HFFc6 (cell line): ENCODE data around the gene SETBP1. TPM values are rescaled to one million over a fixed set of nuclear protein-coding genes. Genes with fewer than 3 reads are reported as not detected.

ENCODE experiments used
- DNase-seq: peaks from one replicate; pipeline ENCODE4 v3.0.0-alpha.2; 2018
- H3K27ac Mint-ChIP-seq: 2 replicates; pipeline ENCODE4 v1.8.0; 2020; ENCODE audit warnings: mild to moderate bottlenecking, mixed read lengths
- H3K27me3 Mint-ChIP-seq: 2 replicates; pipeline ENCODE4 v1.8.0; 2021; ENCODE audit warnings: mild to moderate bottlenecking, moderate library complexity, mixed read lengths; ENCODE audit not compliant: insufficient read depth
- H3K36me3 Mint-ChIP-seq: 2 replicates; pipeline ENCODE4 v1.8.0; 2021; ENCODE audit warnings: low read depth, mixed read lengths
- H3K4me1 Mint-ChIP-seq: 2 replicates; pipeline ENCODE4 v1.8.0; 2020; ENCODE audit warnings: low read depth, mixed read lengths
- H3K4me3 Mint-ChIP-seq: 2 replicates; pipeline ENCODE4 v1.8.0; 2020; ENCODE audit warnings: mild to moderate bottlenecking, moderate library complexity, mixed read lengths
- H3K9me3 Mint-ChIP-seq: 2 replicates; pipeline ENCODE4 v1.8.0; 2020; ENCODE audit warnings: mild to moderate bottlenecking, mixed read lengths
- total RNA-seq, 6 experiments: library from RNA; stranded (reverse); fragmentation: NEBNext Ultra II Directional; extraction: Animal tissue kit (Norgen Biotek cat#: 25700); gene quantifications; 2 replicates in 1 of 6; 3 replicates in 5 of 6; pipeline ENCODE4 v1.2.3, GENCODE V29; 2021
- TF ChIP-seq, protein P1 (sequence below): fragments of 200-600 bp; sonication (generic); IDR thresholded peaks from 2 replicates; pipeline ENCODE4 v1.5.0; 2021; ENCODE audit warnings: antibody characterized with exemption, mild to moderate bottlenecking

The SETBP1 gene
- total RNA-seq, 6 experiments from 2014 or later: 0.03 to 0.40 (median 0.09) TPM

DNA sequence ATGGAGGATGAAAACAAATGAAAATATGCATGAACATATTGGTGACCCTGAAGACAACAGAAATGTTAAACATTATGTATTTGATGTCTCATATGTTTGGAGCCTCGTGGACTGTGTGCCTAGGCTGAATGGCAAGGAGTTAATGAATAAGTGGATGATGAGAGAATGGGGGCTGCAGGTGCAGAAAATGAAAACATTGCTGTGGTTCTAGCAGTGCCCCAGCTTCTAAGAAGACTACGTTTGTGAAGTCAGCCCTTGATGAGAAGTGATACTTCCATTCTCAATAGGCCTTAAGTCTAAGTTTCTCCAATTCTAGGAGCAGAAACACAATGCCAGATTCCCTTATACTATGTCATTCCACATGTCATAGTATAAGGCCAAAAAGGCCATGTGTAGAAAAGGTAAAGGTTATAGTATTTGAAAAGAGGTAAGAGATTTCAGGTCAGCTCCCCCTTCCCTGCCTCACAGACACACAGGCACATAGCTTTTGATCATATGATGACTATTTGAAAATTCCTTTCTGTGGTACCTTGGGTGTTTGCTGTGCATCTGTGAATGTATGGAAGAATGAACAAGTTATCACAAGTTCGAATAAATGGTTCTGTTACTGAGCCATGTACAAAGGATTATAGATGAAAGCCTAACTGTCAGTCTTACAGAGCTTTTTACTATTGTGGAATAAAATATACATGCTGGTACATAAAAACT lies 280.8 kb downstream of the SETBP1 start:
- H3K4me3 Mint-ChIP-seq: no peak overlapping the region
- no peak for DNase-seq
- no peak overlapping the region for H3K27ac Mint-ChIP-seq
- peaks cover 1% of the 10 kb centered on the region; the same call in 1 of the 2 replicates for H3K27me3 Mint-ChIP-seq
- no peaks in the 10 kb centered on the region for H3K36me3 Mint-ChIP-seq
- H3K9me3 Mint-ChIP-seq: peaks cover 10% of the 10 kb centered on the region; the same call in 1 of the 2 replicates
- no peaks in the 10 kb centered on the region for H3K4me1 Mint-ChIP-seq
- TF ChIP-seq, protein P1, sequence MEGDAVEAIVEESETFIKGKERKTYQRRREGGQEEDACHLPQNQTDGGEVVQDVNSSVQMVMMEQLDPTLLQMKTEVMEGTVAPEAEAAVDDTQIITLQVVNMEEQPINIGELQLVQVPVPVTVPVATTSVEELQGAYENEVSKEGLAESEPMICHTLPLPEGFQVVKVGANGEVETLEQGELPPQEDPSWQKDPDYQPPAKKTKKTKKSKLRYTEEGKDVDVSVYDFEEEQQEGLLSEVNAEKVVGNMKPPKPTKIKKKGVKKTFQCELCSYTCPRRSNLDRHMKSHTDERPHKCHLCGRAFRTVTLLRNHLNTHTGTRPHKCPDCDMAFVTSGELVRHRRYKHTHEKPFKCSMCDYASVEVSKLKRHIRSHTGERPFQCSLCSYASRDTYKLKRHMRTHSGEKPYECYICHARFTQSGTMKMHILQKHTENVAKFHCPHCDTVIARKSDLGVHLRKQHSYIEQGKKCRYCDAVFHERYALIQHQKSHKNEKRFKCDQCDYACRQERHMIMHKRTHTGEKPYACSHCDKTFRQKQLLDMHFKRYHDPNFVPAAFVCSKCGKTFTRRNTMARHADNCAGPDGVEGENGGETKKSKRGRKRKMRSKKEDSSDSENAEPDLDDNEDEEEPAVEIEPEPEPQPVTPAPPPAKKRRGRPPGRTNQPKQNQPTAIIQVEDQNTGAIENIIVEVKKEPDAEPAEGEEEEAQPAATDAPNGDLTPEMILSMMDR: no peak

DNA sequence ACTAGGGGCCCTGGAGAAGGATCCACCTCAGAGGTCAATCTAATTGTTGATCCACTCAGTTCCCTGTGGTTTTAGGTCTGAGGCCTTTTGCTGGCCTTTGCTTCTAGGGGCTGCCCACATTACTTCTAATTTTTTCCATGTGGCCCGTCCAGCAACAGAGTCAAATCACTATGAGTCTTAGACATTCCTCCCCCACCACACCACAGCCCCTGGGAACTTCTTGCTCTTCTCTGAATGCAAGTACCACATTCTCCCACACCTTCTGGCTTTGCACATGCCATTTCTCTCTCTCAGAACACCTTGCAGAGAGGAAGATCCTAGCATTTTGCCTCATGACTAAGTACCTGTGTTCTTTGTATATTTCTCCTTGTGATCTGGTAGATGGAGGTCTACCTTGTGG lies 286.9 kb downstream of the SETBP1 start:
- H3K9me3 Mint-ChIP-seq: no peaks in the 10 kb centered on the region
- no peaks in the 10 kb centered on the region for H3K36me3 Mint-ChIP-seq
- H3K4me1 Mint-ChIP-seq: no peaks in the 10 kb centered on the region
- H3K27ac Mint-ChIP-seq: no peak overlapping the region
- H3K4me3 Mint-ChIP-seq: no peak overlapping the region
- peaks cover 3% of the 10 kb centered on the region; the same call in 1 of the 2 replicates for H3K27me3 Mint-ChIP-seq
- TF ChIP-seq, protein P1: no peak
- no peak for DNase-seq

DNA sequence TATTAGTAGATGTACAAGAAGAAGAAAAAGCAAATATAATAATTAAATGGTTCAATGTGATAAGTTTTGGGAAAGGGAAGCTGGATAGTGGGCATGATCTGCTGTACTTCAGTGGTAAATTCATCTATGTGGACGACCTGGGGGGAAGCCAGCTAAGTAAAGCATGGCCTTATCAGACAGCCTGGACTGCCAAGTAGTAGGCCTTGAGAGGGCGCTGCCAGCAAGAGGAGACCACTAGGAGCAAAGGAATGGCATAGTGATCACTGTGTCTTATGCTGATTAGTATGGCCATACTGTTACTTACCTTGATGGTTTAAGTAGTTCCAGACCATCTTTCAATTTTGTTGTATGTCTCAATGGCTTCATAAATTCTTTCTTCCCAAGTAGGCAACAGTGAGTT lies 287.6 kb downstream of the SETBP1 start:
- Mint-ChIP-seq H3K27ac (no peak overlapping the region), H3K4me3 (no peak overlapping the region), H3K27me3 (peaks cover 3% of the 10 kb centered on the region; the same call in 1 of the 2 replicates), H3K4me1 (no peaks in the 10 kb centered on the region), H3K9me3 (no peaks in the 10 kb centered on the region), H3K36me3 (no peaks in the 10 kb centered on the region)
- DNase-seq: no peak
- TF ChIP-seq, protein P1: no peak

GRCh38 chr18:44969214-44969795 lies 288.6 kb downstream of the SETBP1 start:
- no peak overlapping the region for H3K4me3 Mint-ChIP-seq
- peaks cover 6% of the 10 kb centered on the region; the same call in 1 of the 2 replicates for H3K27me3 Mint-ChIP-seq
- no peaks in the 10 kb centered on the region for H3K36me3 Mint-ChIP-seq
- H3K4me1 Mint-ChIP-seq: no peaks in the 10 kb centered on the region
- no peak overlapping the region for H3K27ac Mint-ChIP-seq
- DNase-seq: no peak
- H3K9me3 Mint-ChIP-seq: no peaks in the 10 kb centered on the region
- TF ChIP-seq, protein P1: no peak

DNA sequence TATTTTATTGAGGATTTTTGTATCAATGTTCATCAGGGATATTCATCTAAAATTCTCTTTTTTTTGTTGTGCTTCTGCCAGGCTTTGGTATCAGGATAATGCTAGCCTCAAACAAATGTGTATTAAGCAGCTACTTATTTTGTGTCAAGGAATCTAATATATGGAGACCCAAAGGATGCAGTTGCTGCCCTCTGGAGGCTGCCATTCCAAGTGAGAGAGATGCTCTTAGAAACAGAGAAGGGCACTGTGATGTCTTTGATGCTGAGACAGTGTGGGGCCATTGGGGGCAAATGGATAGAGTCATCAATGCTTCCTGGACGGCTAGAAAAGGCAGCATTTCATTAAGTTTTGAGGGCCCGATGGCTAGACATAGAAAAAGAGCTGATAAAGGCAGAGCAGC lies 292.6 kb downstream of the SETBP1 start:
- TF ChIP-seq, protein P1: no peak; the same call in 1 of the 2 replicates
- peaks cover 7% of the 10 kb centered on the region; the same call in 1 of the 2 replicates for H3K27me3 Mint-ChIP-seq
- no peak overlapping the region for H3K27ac Mint-ChIP-seq
- no peaks in the 10 kb centered on the region for H3K4me1 Mint-ChIP-seq
- H3K4me3 Mint-ChIP-seq: no peak overlapping the region
- H3K9me3 Mint-ChIP-seq: no peaks in the 10 kb centered on the region
- H3K36me3 Mint-ChIP-seq: no peaks in the 10 kb centered on the region
- DNase-seq: no peak
